ENCODE results near the gene CHPF.

Gene CHPF

DNA sequence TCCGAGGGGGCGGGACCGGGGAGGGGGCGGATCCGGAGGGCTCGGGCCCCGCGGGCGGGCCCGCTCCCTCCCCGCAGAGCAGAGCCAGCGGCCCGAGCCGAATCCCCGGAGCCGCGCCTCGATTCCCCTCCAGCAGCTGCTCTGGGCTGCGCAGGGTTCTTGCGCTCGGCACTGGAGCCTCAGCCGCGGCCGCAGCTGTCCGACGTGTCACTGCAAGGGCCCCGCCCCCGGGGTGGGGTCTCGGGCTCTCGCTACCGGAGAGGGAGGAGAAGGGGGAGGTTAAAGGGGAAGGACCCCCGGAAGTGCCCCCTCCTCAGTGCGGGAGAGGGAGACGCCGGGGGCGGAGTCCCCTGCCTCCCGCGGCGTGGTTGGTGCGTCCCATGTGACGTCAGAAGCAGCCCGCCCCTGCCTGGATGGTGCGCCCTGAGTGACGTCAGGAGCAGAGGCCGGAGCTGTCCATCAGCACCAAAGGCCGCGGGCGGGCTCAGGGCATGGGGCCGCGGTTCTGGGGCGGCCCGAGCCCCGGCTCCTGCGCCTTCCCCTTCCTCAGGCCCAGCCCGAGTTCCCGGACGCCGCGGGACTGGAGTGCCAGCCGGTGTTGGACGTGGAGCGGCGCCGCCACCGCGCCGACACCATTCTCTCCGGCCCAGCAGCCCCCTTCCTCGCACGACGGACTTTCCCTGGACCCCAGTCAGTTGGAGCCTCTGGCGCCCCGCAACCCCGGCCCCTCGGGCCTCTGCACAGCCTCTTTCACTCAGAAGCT lies at the start of gene CHPF, which contains the start of gene TMEM198:
TSS of gene CHPF (minus strand) at position 214 of the 763 bp plus-strand sequence. CDS start 271 bp downstream, outside the sequence.
TSS of gene TMEM198 (plus strand) at position 433 of the 763 bp plus-strand sequence. CDS start 700 bp downstream, outside the sequence.
- no peaks in the 10 kb centered on the region for H3K9me3 ChIP-seq (ENCODE audit: control insufficient read depth, insufficient read depth, low read depth, low read length)
- ChIA-PET POLR2A (interaction anchor here (0.7 to 2.1 kb wide), 9 partner anchors 9 to 337 kb away, joined by 3 to 18 read pairs (median 5); partner anchors contain the start of genes DNPEP, GMPPA, OBSL1 and STK11IP), CTCF (interaction anchor here (0.6 to 7.2 kb wide), 6 partner anchors 14 to 1549 kb away, joined by 3 to 112 read pairs (median 8); no protein-coding TSS in a partner anchor)
- peaks cover 0 to 30% of the 10 kb centered on the region in 2 experiments; a peak in 1 of 3 replicates for H3K36me3 ChIP-seq (ENCODE audit: control insufficient read depth in 2 of 2, insufficient read depth in 1 of 2, low read length in 2 of 2)
- H3K27ac ChIP-seq (ENCODE audit: extremely low read depth, low read depth, low read length): peak within 1 kb of the TSS; percentile 73; the same call in 1 of the 2 replicates
- H3K4me1 ChIP-seq (ENCODE audit: control insufficient read depth, insufficient read depth, low read length): no peaks in the 10 kb centered on the region
- H3K4me3 ChIP-seq (ENCODE audit: low read depth, low read length): peak within 1 kb of the TSS; percentile 69
- 0 out of 2 replicates have a peak, but pooled peaks have one; percentile 54 for TF ChIP-seq ZBTB48 (tag by site-specific recombination; IDR thresholded peaks at IDR 0.05)
- peak; percentile 77; the same call in 1 of the 2 replicates for TF ChIP-seq BCL11A (tag by site-specific recombination; IDR thresholded peaks at IDR 0.05; ENCODE audit: low read depth)
- no peak for TF ChIP-seq ZNF223 (tag by site-specific recombination; IDR thresholded peaks at IDR 0.05)
- no peak for TF ChIP-seq ZNF239 (tag by site-specific recombination; IDR thresholded peaks at IDR 0.05)
- TF ChIP-seq ZNF610 (tag by site-specific recombination; IDR thresholded peaks at IDR 0.05; ENCODE audit: borderline replicate concordance): no peak
- TF ChIP-seq ZNF175 (tag by site-specific recombination; IDR thresholded peaks at IDR 0.05): no peak
- TF ChIP-seq ZNF354C (tag by site-specific recombination; IDR thresholded peaks at IDR 0.05; ENCODE audit: borderline replicate concordance, low read depth): no peak
- TF ChIP-seq ZNF433 (tag by site-specific recombination; IDR thresholded peaks at IDR 0.05; ENCODE audit: low read depth): no peak
- TF ChIP-seq ZNF704 (tag by site-specific recombination; IDR thresholded peaks at IDR 0.05): no peak
- TF ChIP-seq KLF8 (tag by site-specific recombination; IDR thresholded peaks at IDR 0.05): peak; percentile 88
- TF ChIP-seq WT1 (tag by site-specific recombination; IDR thresholded peaks at IDR 0.05): peak; percentile 53; the same call in 1 of the 2 replicates
- 0 out of 2 replicates have a peak, but pooled peaks have one; percentile 60 for TF ChIP-seq SP7 (tag by site-specific recombination; IDR thresholded peaks at IDR 0.05)
- TF ChIP-seq ZBTB10 (tag by site-specific recombination; IDR thresholded peaks at IDR 0.05): 0 out of 2 replicates have a peak, but pooled peaks have one; percentile 31
- no peak for TF ChIP-seq IKZF3 (tag by site-specific recombination; IDR thresholded peaks at IDR 0.05)
- no peak for TF ChIP-seq YY2 (tag by site-specific recombination; IDR thresholded peaks at IDR 0.05)
- no peak for TF ChIP-seq ZNF510 (tag by site-specific recombination; IDR thresholded peaks at IDR 0.05; ENCODE audit: insufficient replicate concordance)
- no peak for TF ChIP-seq ZNF747 (tag by site-specific recombination; IDR thresholded peaks at IDR 0.05)
- TF ChIP-seq ZNF707 (tag by site-specific recombination; IDR thresholded peaks at IDR 0.05): no peak
- 0 out of 2 replicates have a peak, but pooled peaks have one; percentile 43 for TF ChIP-seq ZBTB44 (tag by site-specific recombination; IDR thresholded peaks at IDR 0.05)
- TF ChIP-seq ZNF157 (tag by site-specific recombination; IDR thresholded peaks at IDR 0.05): no peak
- TF ChIP-seq GLIS1 (tag by site-specific recombination; IDR thresholded peaks at IDR 0.05): peak; percentile 80
- TF ChIP-seq ZNF677 (tag by site-specific recombination; IDR thresholded peaks at IDR 0.05): no peak
- TF ChIP-seq, protein P1, sequence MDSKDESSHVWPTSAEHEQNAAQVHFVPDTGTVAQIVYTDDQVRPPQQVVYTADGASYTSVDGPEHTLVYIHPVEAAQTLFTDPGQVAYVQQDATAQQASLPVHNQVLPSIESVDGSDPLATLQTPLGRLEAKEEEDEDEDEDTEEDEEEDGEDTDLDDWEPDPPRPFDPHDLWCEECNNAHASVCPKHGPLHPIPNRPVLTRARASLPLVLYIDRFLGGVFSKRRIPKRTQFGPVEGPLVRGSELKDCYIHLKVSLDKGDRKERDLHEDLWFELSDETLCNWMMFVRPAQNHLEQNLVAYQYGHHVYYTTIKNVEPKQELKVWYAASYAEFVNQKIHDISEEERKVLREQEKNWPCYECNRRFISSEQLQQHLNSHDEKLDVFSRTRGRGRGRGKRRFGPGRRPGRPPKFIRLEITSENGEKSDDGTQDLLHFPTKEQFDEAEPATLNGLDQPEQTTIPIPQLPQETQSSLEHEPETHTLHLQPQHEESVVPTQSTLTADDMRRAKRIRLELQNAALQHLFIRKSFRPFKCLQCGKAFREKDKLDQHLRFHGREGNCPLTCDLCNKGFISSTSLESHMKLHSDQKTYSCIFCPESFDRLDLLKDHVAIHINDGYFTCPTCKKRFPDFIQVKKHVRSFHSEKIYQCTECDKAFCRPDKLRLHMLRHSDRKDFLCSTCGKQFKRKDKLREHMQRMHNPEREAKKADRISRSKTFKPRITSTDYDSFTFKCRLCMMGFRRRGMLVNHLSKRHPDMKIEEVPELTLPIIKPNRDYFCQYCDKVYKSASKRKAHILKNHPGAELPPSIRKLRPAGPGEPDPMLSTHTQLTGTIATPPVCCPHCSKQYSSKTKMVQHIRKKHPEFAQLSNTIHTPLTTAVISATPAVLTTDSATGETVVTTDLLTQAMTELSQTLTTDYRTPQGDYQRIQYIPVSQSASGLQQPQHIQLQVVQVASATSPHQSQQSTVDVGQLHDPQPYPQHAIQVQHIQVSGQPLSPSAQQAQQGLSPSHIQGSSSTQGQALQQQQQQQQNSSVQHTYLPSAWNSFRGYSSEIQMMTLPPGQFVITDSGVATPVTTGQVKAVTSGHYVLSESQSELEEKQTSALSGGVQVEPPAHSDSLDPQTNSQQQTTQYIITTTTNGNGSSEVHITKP (tag by site-specific recombination; IDR thresholded peaks at IDR 0.05): peak; percentile 99
- peak; percentile 38; the same call in 1 of the 2 replicates for TF ChIP-seq ZNF660 (tag by site-specific recombination; IDR thresholded peaks at IDR 0.05)
- no peak for TF ChIP-seq ZNF121 (tag by site-specific recombination; IDR thresholded peaks at IDR 0.05)
- no peak for TF ChIP-seq YY1 (tag by site-specific recombination; IDR thresholded peaks at IDR 0.05)
- TF ChIP-seq ZFP37 (tag by site-specific recombination; IDR thresholded peaks at IDR 0.05): peak; percentile 60; the same call in 1 of the 2 replicates
- TF ChIP-seq PRDM1 (tag by site-specific recombination; IDR thresholded peaks at IDR 0.05): no peak
- TF ChIP-seq ZBTB17 (tag by site-specific recombination; IDR thresholded peaks at IDR 0.05): peak; percentile 85
- TF ChIP-seq KLF10 (tag by site-specific recombination; IDR thresholded peaks at IDR 0.05): peak; percentile 80

All from HEK293 (cell line).